RCC 7860 (cell line): ENCODE results near the gene FAM53B.

Experiments
- DNase-seq: peaks from one replicate; pipeline ENCODE4 v3.0.0-alpha.2; 2015; ENCODE audit warnings: low spot score
- FAIRE-seq: peaks from 2 replicates; lab custom pipeline; 2012; peaks lifted over from hg19 to GRCh38; lab: Jason Lieb, UNC

The FAM53B gene

DNA sequence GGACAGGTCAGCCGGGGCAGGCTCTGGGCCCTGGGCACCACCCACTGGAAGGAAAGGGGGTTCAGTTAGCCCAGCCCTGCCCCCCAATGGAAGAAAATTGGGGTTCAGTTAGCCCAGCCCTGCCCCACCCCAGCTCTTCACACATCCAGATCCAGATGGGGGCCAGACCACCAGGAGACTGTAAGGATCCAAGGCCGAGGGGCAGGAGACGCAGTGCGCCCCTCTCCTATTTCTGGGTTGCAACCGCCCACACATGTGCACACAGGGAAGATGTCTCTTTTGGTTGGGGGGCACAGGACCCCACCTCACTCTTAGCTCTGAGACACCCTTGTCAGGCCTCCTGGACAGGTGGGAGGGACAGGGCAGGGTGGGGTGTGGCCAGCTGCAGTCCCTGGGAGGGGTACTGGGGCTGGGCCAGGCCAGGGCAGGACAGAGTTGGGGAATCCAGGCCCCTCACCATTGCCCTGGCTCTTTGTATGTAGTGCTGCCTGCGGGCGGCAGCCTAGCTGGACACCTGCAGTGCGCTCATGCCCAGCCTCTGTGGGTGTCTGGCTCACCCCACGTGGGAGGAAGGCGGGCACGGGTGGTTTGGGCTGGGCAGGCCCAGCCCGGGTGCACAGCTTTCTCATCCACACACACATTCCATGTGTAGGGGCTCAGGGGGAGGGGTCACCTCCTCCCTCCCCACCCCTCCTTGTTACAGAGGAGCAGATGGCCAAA is 141.4 kb downstream of the FAM53B start:
- FAIRE-seq (no peak), DNase-seq (no peak)

DNA sequence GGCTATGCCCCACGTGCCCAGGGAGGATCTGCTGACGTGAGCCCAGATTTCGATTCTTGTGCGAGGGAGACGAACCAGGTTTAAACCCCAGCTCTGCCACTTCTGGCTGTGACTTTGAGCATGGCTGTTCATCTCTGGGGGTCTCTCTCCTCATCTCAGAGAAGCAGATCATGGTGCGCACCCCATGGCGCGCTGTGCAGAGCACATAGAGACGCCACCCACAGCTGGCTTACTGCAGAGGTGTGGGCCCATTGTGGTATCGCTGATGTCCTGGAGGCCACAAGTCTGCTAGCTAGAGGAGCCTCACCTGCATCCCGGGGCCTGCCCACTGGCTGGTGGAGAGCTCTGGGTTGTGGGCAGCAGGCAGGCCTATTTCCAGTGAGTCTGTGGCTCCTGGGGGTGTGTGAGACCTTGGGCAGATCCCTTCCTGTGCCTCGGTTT is 142.0 kb downstream of the FAM53B start:
- DNase-seq (no peak), FAIRE-seq (no peak)

DNA sequence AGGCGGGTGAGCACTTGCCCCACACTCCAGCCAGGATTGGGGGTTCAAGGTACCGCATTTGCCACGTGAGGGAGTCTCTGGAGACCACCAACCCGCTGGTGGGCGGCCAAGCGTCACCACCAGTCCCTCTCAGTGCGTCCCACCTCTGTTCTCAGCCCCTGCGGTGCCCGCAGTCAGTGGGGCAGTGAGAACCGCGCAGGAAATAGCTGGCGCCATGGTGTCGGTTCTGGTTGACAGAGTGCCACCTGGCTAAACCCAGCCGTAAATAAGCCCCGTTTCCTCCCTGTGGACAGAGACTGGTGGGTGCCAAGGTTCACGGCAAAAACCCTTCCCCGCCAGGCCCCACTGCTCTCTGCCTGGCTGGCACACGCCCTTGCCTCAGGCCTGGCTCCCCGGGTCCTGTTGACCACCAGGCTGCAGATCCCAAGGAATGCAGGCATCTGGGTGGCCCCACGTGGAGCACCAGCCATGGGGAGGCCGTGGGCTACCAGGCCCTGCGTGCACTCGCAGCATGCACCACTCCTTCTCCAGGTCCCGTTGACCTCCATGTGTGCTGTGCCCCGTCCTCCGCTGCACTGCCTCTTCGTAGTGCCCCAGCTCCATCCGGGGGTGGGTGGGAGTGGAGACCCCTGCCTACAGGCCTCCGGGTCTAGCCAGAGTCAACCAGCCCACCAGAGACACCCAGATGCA is 142.6 kb downstream of the FAM53B start:
- DNase-seq (no peak), FAIRE-seq (no peak)

DNA sequence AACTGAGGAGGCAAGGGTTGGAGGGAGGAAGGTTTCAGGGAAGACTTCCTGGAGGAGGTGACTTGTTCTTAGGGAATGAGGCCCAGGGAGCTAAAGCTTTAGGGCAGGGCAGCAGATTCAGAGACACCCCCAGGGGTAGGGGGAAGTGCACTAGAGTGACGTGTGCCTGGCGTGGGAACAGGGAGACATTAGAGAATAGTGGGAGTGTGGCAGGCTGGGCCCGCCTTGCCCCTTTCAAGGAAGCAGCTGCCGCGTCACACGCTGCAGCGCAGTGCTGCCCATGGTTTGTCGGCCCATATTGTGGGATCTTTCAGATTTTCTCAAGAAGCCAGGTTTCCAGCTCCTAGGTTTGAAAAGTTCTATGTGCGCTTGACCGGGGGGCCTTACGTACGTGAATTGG is 143.2 kb downstream of the FAM53B start:
- FAIRE-seq = no peak
- no peak for DNase-seq

DNA sequence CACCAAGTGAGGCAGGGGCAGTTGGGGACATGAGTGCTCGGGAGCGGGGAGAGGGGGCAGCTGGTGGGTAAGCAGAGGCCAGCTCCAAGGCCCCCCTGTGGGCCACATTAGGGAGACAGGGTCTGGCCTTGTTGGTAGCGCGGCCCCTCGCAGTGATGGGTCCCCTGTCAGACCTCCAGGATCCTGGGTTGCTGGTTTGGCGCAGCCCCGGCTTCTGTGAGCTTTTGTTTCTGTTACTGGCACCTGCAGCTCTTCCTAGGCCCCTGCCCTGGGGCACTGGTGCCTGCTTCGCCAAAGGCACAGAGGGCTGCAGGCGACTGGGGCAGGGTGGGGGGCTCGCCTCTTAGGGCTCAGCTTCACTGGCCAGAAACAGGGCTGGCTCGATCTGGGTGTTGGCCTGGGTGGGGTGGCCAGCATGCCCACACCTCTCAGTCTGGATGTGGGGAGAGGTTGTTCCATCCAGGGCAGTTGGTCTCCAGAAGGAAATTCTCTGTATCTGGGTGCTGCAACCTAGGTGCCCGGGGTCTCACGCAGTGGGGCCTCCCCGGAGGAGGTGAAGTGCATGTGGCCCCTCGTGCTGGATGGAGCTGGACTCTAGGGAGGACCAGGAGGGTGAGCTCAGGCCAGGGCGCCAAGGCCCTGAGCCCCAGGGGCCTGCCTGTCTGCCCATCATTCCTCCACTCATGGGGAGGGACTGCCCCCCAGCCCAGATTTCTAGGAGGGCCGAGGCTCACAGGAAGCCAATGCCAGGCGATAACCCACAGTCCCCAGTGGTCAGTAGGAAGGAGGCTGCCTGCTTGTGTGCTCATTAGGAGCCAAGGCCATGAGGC is 143.9 kb downstream of the FAM53B start:
- DNase-seq = no peak
- FAIRE-seq = no peak

DNA sequence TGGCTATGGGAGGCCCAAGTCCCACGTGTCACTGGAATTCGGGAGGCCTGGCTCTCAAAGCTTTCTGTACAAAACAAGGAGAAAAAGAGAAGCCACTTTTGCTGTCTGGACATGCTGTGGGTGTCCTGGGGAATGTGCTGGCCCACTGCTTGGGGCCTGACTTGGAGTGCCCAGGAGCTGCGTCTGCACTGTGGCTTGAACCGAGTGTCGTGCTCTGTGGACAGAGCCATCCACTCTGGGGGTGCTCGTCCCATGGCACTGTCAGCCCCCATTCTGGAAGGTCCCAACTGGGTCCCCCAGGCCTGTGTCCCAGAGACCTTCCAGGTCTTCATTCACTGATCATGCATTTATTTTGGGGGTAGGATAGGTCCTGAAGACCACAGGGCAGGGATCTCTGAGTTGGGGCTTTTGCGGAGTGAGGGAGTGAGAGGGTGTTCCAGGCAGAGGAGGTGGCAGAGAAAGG is 144.6 kb downstream of the FAM53B start:
- no peak for DNase-seq
- no peak for FAIRE-seq

DNA sequence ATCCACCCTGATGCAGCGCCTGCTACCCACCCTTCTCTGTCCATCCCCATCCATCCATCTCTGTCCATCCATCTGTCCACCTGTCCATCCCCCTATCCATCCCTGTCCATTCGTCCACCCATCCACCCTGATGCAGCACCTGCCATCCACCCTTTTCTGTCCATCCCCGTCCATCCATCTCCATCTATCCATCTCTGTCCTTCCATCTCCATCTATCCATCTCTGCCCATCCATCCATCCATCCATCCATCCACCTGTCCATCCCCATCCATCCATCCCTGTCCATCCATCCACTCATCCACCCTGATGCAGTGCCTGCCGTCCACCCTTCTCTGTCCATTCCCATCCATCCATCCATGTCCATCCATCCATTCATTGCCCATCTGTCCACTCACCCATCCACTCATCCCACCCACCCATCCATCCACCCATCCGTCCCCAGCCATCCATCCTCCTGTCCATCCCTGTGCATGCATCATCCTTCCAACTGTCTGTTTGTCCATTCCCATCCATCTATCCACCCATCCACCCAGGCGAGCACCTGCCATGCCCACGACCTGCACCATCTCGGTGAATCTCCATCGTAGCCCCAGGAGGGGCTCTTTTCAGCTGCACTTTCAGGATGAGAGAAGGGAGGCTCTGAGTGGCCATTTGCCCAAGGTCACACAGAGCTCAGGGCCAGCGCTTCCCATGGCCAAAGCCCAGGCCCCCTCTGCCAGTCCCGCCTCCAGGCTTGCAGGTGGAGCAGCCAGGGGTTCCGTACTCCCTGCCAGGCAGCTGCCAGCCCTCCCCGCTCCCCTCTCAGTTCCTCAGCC is 145.2 kb downstream of the FAM53B start:
- DNase-seq = no peak
- no peak for FAIRE-seq

DNA sequence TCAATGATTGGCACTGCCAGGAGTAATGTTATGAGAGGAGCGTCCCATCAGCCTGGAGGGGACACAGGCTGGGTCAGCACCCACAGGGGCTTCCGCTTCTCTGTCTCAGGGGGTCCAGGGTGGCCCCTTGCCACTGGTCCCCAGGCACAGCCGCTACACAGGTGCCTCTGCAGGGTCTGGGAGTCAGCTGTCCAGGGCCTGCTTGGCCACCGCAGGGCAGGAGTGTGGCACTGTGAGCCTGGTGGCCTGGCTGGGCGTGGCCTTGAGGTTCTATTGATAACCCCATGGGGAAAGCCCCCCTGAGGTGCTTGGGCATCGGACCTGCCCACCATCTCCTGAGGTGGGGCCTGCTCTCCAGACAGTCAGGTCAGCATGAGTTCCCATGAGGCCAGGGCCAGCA is 146.0 kb downstream of the FAM53B start:
- no peak for FAIRE-seq

DNA sequence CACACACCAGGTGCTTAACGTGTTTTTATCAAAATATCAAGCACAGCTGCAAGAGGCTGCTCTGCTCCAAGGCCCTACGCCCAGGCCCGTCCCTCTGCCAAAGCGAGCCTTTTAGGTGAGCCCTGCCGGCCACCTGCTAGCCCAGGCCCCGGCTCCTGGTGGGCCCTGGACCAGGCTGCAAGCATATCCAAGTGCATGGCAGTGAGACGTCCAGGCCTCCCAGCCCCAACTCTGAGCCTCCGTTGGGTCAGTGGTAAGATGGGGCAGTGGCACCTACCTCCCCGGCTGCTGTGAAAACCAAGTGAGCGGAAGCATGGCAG is 146.4 kb downstream of the FAM53B start:
- no peak for FAIRE-seq
- DNase-seq = no peak

More for the DNA sequence above, 146.0 kb downstream of the FAM53B start:
- DNase-seq = no peak

DNA sequence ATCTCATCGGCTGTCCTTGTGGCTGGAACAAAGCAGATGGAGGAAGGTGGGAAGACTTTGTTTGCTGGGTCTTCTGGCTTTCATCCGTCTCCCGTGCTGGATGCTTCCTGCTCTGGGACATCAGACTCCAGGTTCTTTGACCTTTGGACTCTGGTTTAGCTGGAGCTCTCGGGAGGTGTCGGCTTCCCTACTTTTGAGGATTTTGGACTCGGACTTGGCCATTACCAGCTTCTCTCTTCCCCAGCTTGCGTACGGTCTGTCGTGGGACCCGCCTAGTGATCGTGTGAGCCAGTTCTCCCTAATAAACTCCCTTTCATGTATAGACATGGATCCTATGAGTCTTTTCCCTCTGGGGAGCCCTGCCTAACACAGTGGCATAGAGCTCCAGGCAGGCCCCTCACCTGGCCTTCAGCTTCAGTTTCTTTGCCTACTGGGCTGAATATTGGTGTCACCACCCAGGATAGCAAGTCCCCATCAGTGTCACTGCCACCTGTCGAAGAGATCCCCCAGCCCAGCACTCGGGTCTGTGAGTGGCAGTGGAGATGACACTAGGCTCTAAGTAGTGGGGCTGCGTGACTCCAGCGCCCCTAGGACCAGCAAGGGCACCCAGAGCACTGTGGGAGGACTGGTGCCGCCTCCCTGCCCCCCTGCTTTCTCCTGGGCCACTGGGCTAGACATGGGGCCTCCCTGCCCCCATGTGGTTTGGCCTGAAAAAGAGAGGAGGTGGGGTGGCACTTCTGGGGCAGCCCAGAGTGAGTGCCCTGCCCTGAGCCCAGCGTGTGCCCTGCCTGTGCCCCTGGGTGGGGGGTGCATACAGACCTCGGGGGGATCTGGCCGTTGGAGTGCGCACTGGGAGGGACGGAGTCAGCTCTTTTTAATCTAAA is 147.0 kb downstream of the FAM53B start:
- FAIRE-seq (no peak), DNase-seq (no peak)

DNA sequence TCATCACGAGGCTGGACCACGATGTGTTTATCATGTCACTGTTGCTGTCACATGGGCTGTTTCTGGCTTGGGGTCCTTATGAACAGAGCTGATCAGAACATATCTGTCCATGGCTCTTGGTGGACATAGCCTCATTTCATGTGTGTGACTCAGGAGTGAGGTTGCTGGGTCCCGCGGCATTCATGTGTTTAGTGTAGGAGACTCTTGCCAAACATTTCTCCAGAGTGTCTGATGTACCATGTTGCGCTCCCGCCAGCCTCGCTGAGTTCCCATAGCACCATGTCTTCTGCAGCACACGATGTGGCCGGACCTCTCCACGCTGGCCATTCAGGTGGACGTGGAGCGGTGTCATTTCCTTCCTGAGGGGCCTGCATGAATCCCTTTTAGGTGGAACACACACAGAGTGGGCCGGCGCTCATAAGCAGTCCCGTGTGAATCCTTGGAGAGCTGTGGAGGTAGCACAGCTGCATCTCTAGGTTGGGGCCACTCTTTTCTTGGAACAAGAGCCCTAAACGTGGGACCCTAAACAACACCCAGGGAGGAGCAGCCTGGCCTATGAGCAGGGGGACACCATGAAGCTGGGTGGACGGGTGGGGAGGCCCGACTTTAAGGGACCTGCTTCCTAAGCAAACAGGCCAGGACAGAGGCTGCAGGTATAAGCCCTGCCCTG is 147.9 kb downstream of the FAM53B start:
- FAIRE-seq (no peak), DNase-seq (no peak)

DNA sequence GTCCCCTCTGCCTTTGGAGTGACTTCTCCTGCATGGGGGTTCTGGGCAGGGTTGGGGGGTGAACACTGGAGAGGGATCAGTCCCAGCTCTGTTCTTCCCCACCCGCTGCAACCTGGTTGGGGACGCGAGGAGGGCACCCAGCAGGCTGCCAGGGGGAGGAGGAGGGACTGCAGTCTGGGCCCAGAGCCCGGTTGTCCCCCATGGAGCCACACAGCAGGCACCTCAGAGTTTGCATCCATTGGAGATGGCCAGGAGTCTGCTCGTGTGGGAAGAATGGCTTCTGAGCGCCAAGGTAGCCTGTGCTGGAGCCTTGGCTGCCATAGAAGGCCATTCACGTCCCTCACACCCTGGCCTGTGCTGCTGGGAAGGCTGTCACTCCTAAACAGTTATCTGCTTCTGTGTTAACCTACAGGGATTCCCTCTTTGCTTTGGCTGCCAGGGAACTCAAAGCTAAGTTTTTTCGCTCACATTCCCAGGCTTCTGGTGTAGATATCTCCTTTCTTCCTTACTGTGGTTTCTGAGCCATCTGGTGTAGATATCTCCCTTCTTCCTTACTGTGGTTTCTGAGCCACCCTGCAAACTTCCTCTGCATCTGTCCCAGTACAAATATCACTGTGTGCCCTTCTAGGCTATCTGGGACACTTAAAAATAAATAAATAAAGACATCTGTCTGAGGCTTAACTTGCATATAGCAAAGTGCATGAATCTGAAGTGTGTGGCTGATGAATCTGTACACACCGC is 148.9 kb downstream of the FAM53B start:
- FAIRE-seq = no peak
- no peak for DNase-seq

DNA sequence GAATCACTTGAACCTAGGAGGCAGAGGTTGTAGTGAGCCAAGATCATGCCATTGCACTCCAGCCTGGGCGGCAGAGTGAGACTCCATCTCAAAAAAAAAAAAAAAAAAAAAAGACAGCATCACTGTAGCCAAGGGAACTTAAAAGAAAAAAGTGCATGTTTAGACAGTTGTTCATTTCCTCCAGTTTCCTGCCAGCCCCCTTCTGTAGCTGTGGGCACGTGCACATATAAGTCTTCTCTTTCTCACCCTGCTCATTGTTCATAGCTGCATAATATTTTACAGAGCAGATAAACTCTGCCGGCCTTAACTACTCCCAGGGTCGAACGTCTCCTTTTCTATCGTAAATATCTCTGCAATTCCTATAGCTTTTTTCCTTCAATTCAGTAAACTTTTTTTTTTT is 149.9 kb downstream of the FAM53B start:
- DNase-seq (no peak), FAIRE-seq (no peak)

DNA sequence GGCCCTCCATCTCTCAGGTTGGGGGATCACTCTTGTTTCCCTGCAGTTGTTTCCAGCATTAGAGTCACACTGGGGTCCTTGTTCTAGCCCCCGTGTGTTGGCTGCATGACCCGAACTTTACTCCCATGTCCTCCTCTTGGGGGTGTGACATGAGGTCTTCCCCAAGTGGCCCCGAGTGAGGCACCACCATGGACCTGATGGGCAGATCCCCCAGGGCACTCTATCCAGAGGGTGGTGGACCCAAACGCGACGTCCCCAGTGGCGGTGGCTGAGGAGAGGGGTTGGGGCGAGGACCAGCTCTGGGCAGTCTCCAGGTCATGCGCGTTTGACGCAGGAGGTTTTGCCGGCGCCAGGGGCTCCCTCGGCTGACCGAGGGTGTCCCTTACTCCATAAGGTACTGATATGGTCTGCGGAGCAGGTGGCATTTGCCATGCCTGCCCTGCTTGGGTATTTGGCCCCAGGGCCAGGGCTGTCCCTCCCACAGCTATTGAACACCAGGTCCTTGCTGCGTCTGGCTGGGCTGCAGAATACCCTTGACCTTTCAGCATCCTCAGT is 150.7 kb downstream of the FAM53B start:
- FAIRE-seq (no peak), DNase-seq (no peak)

DNA sequence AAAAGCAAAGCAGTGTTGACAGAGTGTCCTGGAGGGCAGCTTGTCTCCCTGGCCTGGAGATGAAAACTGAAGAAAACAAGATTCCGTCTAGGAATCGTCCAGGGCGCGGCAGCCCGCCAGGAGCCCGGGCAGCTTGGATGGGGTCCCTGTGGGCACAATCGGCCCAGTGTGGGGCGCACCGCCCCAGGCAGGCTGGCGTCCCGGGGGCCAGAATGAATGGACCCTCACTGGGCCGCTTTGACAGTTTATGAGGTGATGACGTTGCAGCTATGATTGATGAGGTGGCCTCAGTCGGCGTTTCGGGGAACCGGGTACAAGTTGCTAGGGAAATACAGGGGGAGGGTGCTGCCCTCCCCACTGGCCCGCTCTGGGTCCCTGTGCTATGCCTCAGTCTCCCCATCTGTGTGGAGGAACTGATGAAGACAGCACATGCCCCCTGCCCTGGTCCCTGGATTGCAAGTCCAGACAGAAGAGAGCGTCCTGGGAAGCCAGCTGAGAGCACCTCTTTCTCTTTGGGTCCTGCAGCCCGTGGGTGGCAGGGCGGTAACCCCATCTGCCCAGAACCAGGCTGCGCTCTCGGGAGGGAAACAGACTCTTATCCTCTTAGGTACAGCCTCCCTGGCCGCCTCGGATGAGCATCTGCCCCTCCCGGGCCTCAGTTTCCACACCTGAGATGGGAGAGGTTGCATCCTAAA is 151.3 kb downstream of the FAM53B start:
- FAIRE-seq = no peak
- DNase-seq = no peak

DNA sequence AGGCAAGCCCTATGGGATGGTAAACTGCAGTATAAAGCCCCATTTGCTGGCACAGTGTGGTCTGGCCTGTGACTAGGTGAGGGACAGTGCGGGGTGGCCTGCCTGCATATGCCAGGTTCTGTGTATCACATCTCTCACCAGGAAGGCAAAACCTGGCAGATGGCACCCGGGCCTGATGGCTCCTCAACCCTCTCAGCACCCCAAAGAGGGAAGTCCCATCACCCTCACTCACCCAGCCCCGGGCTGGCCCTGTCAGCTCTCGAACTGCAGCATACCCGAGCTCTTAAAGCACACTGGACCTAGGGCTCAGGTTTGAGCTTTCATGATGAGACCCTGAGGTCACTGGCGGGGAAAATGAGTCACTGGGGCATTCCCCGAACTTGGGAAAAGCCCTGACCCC is 152.1 kb downstream of the FAM53B start:
- DNase-seq = no peak
- FAIRE-seq = no peak

DNA sequence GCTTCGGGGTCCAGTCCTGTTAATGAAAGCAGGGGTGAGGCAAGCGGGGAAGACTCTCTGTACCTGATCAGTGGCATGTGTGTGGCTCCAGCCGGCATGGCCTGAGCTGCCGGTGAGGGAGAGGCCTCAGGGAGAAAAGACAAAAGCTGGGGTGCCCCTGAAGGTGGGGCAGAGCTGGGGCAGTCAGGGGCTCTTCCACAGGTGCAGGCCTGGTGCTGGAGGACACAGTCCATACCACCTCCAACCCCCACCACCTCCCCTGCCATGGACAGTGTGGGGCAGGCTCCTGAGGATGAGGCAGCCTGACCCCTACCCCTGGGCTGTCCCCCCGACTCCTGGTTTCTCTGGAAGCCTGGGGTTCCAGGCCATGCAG is 153.1 kb downstream of the FAM53B start:
- FAIRE-seq (no peak), DNase-seq (no peak)
